GM12878 (cell line): ENCODE results near the gene EED. TPM values are rescaled to one million over a fixed set of nuclear protein-coding genes. Genes with fewer than 3 reads are reported as not detected.
A peak's percentile ranks its signal among the peaks of the same experiment; 100 is the strongest.

Source experiments
- ATAC-seq: fragments of 200-7000 bp; cut with Tn5 transposase; 3 replicates; pipeline ENCODE4 v1.9.1; 2020; ENCODE audit warnings: mild to moderate bottlenecking, moderate library complexity
- BruUV-seq: library from RNA; stranded (reverse); fragments of 400-500 nt; replicated peaks from 2 replicates; lab custom pipeline; 2021; lab: Mats Ljungman, UMichigan
- CTCF ChIA-PET: fragments of 300-600 bp; sonication (Branson Sonifier 250); formaldehyde crosslinking; extraction: SDS; loops from one replicate; lab custom pipeline; 2021; ENCODE audit warnings: inconsistent platforms; lab: Yijun Ruan, JAX
- POLR2A ChIA-PET: fragments of 350-600 bp; formaldehyde crosslinking; extraction: SDS; loops from one replicate; lab custom pipeline; 2021; ENCODE audit warnings: inconsistent platforms; lab: Charles Lee
- RAD21 ChIA-PET: fragments of 300-600 bp; sonication (Branson Sonifier 250); formaldehyde crosslinking; loops from one replicate; lab custom pipeline; 2023; ENCODE audit warnings: antibody characterized with exemption; ENCODE audit not compliant: unreplicated experiment; lab: Charles Lee
- SMC1A ChIA-PET: fragments of 300-600 bp; sonication (Branson Sonifier 250); formaldehyde crosslinking; loops from one replicate; lab custom pipeline; 2023; ENCODE audit not compliant: unreplicated experiment, uncharacterized antibody; lab: Charles Lee
- DNase-seq: peaks from one replicate; pipeline ENCODE4 v3.0.0-alpha.2; 2011; ENCODE audit warnings: low read depth, low spot score
- FAIRE-seq: peaks from 3 replicates; lab custom pipeline; 2011; peaks lifted over from hg19 to GRCh38; lab: Jason Lieb, UNC
- H2AFZ ChIP-seq: 2 replicates; pipeline ENCODE4 v1.6.0; 2011; ENCODE audit warnings: low read depth, low read length, control low read depth; ENCODE audit not compliant: control insufficient read depth
- H3K27ac ChIP-seq: 2 replicates; pipeline ENCODE4 v1.5.1; 2011; ENCODE audit warnings: control low read depth; ENCODE audit not compliant: control insufficient read depth, insufficient read depth
- H3K27me3 ChIP-seq, 2 experiments: replicated peaks in 1 of 2; 2 replicates each; pipeline versions ENCODE4 v1.6.0 to v1.6.1; 2011; ENCODE audit warnings: low read length in 1 of 2; ENCODE audit not compliant: control insufficient read depth in 2 of 2, insufficient read depth in 2 of 2
- H3K36me3 ChIP-seq, 2 experiments: 2 replicates each; pipeline ENCODE4 v1.5.1; 2011; ENCODE audit warnings: low read length in 1 of 2; ENCODE audit not compliant: control insufficient read depth in 2 of 2, insufficient read depth in 2 of 2
- H3K4me1 ChIP-seq: 2 replicates; pipeline ENCODE4 v1.6.1; 2011; ENCODE audit warnings: mild to moderate bottlenecking, low read length, moderate library complexity, mixed read lengths; ENCODE audit not compliant: control insufficient read depth, insufficient read depth
- H3K4me2 ChIP-seq: 2 replicates; pipeline ENCODE4 v1.6.0; 2011; ENCODE audit warnings: control low read depth; ENCODE audit not compliant: control insufficient read depth, insufficient read depth
- H3K4me3 ChIP-seq: fragments of 200-600 bp; sonication (generic); 2 replicates; pipeline ENCODE4 v1.5.1; 2016
- H3K79me2 ChIP-seq: 2 replicates; pipeline ENCODE4 v1.6.0; 2011; ENCODE audit warnings: low read length; ENCODE audit not compliant: control insufficient read depth, insufficient read depth
- H3K9ac ChIP-seq: 2 replicates; pipeline ENCODE4 v1.8.0; 2011; ENCODE audit warnings: low read length, control low read depth, mixed read lengths; ENCODE audit not compliant: control insufficient read depth, insufficient read depth
- H3K9me3 ChIP-seq: replicated peaks from 3 replicates; pipeline ENCODE4 v1.5.1; 2011; ENCODE audit warnings: mild to moderate bottlenecking, low read length; ENCODE audit not compliant: control insufficient read depth, insufficient read depth
- H4K20me1 ChIP-seq: 2 replicates; pipeline ENCODE4 v1.6.0; 2011; ENCODE audit not compliant: control insufficient read depth, insufficient read depth
- ATF3 ChIP-seq: IDR thresholded peaks from 2 replicates; pipeline ENCODE4 v1.6.1; 2011; ENCODE audit warnings: low read depth, mild to moderate bottlenecking, low read length, moderate library complexity, borderline replicate concordance; ENCODE audit errors: extremely low read depth
- BRCA1 ChIP-seq: IDR thresholded peaks from 2 replicates; pipeline ENCODE4 v1.6.1; 2011; ENCODE audit warnings: low read depth, low read length, improper control_type of control experiment
- CHD1 ChIP-seq: IDR thresholded peaks from 2 replicates; pipeline ENCODE4 v1.6.1; 2012; ENCODE audit warnings: low read depth, low read length, improper control_type of control experiment
- EED ChIP-seq: sonication (generic); IDR thresholded peaks from 2 replicates; pipeline ENCODE4 v1.6.1; 2016; ENCODE audit warnings: antibody characterized with exemption, low read depth
- EP300 ChIP-seq, 2 experiments: fragments of 150-350 bp in 1 of 2; IDR thresholded peaks; 2 replicates each; pipeline ENCODE4 v1.6.1; 2011 to 2012; ENCODE audit warnings: low read depth in 2 of 2, low read length in 2 of 2, borderline replicate concordance in 1 of 2, improper control_type of control experiment in 1 of 2, inconsistent platforms in 1 of 2; ENCODE audit not compliant: control insufficient read depth in 1 of 2
- ESRRA ChIP-seq: IDR thresholded peaks from 2 replicates; pipeline ENCODE4 v1.6.1; 2012; ENCODE audit warnings: mild to moderate bottlenecking, low read length, improper control_type of control experiment
- LARP7 ChIP-seq: fragments of 450-650 bp; IDR thresholded peaks from 2 replicates; pipeline ENCODE4 v1.6.1; 2017; ENCODE audit warnings: mild to moderate bottlenecking
- MTA3 ChIP-seq: IDR thresholded peaks from 2 replicates; pipeline ENCODE4 v1.6.1; 2012; ENCODE audit warnings: low read length, inconsistent platforms, borderline replicate concordance
- MXI1 ChIP-seq: fragments of 150-350 bp; IDR thresholded peaks from 2 replicates; pipeline ENCODE4 v1.6.1; 2011; ENCODE audit warnings: low read depth, mild to moderate bottlenecking, inconsistent platforms, low read length, improper control_type of control experiment
- NKRF ChIP-seq: fragments of 450-650 bp; conservative IDR thresholded peaks from 2 replicates; pipeline ENCODE4 v1.6.1; 2017; ENCODE audit warnings: mild to moderate bottlenecking, moderate library complexity
- NRF1 ChIP-seq: conservative IDR thresholded peaks from 2 replicates; pipeline ENCODE4 v1.6.1; 2011; ENCODE audit warnings: mild to moderate bottlenecking, low read depth, low read length, improper control_type of control experiment
- POLR2AphosphoS2 ChIP-seq: IDR thresholded peaks from 2 replicates; pipeline ENCODE4 v1.6.1; 2011; ENCODE audit warnings: low read depth, mild to moderate bottlenecking, low read length, improper control_type of control experiment, moderate library complexity
- RBBP5 ChIP-seq: fragments of 200-600 bp; sonication (generic); conservative IDR thresholded peaks from 2 replicates; pipeline ENCODE4 v1.6.1; 2016
- RFX5 ChIP-seq: IDR thresholded peaks from 2 replicates; pipeline ENCODE4 v1.6.1; 2011; ENCODE audit warnings: low read depth, low read length, improper control_type of control experiment
- SMARCA5 ChIP-seq: fragments of 450-650 bp; IDR thresholded peaks from 2 replicates; pipeline ENCODE4 v1.6.1; 2017; ENCODE audit warnings: mild to moderate bottlenecking
- TCF12 ChIP-seq: IDR thresholded peaks from 2 replicates; pipeline ENCODE4 v1.6.1; 2011; ENCODE audit warnings: low read depth, mild to moderate bottlenecking, low read length
- WGBS: methylation state at CpG from one replicate; pipeline ENCODE4 v1.1.6; 2016; ENCODE audit warnings: low lambda C conversion rate; ENCODE audit not compliant: insufficient replicate concordance, insufficient coverage; ENCODE audit errors: missing lambda C conversion rate; 5-methylcytosine and 5-hydroxymethylcytosine counted together
- in situ Hi-C: fragments of 300-500 bp; cut with MboI; formaldehyde crosslinking; loops from 9 replicates; pipeline ENCODE4 v1.14.3; 2018; ENCODE audit warnings: mixed read lengths
- intact Hi-C: fragments of 100-400 bp; cut with micrococcal nuclease; formaldehyde crosslinking; loops from one replicate; pipeline ENCODE4 v1.14.2; 2022; ENCODE audit not compliant: unreplicated experiment
- polyA plus RNA-seq, 11 experiments: library from polyadenylated mRNA; depleted of rRNA in 4 of 11; unstranded in 6 of 11; stranded (reverse) in 5 of 11; fragments of >200 nt; fragmentation: Nextera tagmentation in 4 of 11; fragmentation: Illumina TruSeq in 1 of 11; extraction: Ambion mirVana in 4 of 11; extraction: Trizol in 1 of 11; gene quantifications; 1 replicate in 1 of 11; 2 replicates in 10 of 11; pipeline versions ENCODE4 v1.2.1 to v1.2.3, GENCODE V29; 2011 to 2016; ENCODE audit warnings: inconsistent platforms in 2 of 11, missing spikeins in 2 of 11, low read depth in 1 of 11
- total RNA-seq, 4 experiments: library from RNA; depleted of rRNA in 3 of 4; stranded (reverse); fragments of >200 nt in 3 of 4; fragmentation: Illumina TruSeq in 1 of 4; extraction: Trizol in 1 of 4; gene quantifications; 2 replicates each; pipeline versions ENCODE4 v1.2.1 to v1.2.3, GENCODE V29; 2013 to 2021

The EED gene
- total and polyA plus RNA-seq, 10 of the 15 experiments (the other 5 are each of a cell fraction or from before 2014, with no cell fraction given), result 41.5 to 140 (median 72.2) TPM

- SMC1A ChIA-PET, result interaction anchor here (0.9 to 7.9 kb wide), 8 partner anchors 11 to 210 kb away, joined by 3 to 126 read pairs (median 3); no protein-coding TSS in a partner anchor
- Histone ChIP-seq H4K20me1 (no peaks in the 10 kb centered on the region), H3K4me1 (peaks cover 15% of the 10 kb centered on the region), H3K9ac (no peak overlapping the region), H3K36me3 (no peaks in the 10 kb centered on the region), H3K4me3 (no peak overlapping the region), H3K27me3 (no peaks in the 10 kb centered on the region), H2AFZ (no peak overlapping the region), H3K79me2 (no peaks in the 10 kb centered on the region), H3K4me2 (no peak overlapping the region), H3K9me3 (no peaks in the 10 kb centered on the region), H3K27ac (no peak overlapping the region)
- POLR2A ChIA-PET, result no interaction called here
- ATAC-seq (no peak), DNase-seq (no peak), FAIRE-seq (no peak)
- CTCF ChIA-PET, result interaction anchor here (1.3 to 2.1 kb wide), 3 partner anchors 20 to 157 kb away, joined by 3 to 9 read pairs (median 4); no protein-coding TSS in a partner anchor
- intact Hi-C loops (no loop called here), in situ Hi-C loops (no loop called here)
- TF ChIP-seq TCF12 (no peak), NRF1 (no peak), POLR2AphosphoS2 (no peak), BRCA1 (no peak), EED (no peak)
- BruUV-seq, result no TSS peak
- RAD21 ChIA-PET, result interaction anchor here (0.5 to 8.2 kb wide), 3 partner anchors 131 to 1942 kb away, joined by 4 to 64 read pairs (median 5); partner anchors contain the start of gene PICALM
- 100% methylated on average over 1 of the region's 1 CpG for WGBS
These were observed 45.2 kb upstream of the EED start for GRCh38 chr11:86199354-86199753.

- intact Hi-C loops (no loop called here), in situ Hi-C loops (no loop called here)
- BruUV-seq, result no TSS peak
- CTCF ChIA-PET, result interaction anchor here (0.7 to 3.7 kb wide), 15 partner anchors 9 to 347 kb away, joined by 3 to 29 read pairs (median 4); partner anchors contain the start of gene CCDC83
- H3K79me2 ChIP-seq, result no peaks in the 10 kb centered on the region
- ATAC-seq (peak; percentile 11), DNase-seq (no peak), FAIRE-seq (no peak)
- H3K9me3 ChIP-seq, result no peaks in the 10 kb centered on the region
- H3K27me3 ChIP-seq, result no peaks in the 10 kb centered on the region
- no peak overlapping the region; the same call in 1 of the 2 replicates for H3K9ac ChIP-seq
- peaks cover 15% of the 10 kb centered on the region for H3K4me1 ChIP-seq
- H2AFZ ChIP-seq, result peak overlapping the region; percentile 24; the same call in 1 of the 2 replicates
- H3K4me3 ChIP-seq, result no peak overlapping the region
- RAD21 ChIA-PET, result interaction anchor here (0.7 to 8.2 kb wide), 13 partner anchors 8 to 159 kb away, joined by 3 to 64 read pairs (median 5); partner anchors contain the start of gene PICALM
- SMC1A ChIA-PET, result interaction anchor here (0.6 to 3.8 kb wide), 22 partner anchors 8 to 346 kb away, joined by 3 to 22 read pairs (median 4); partner anchors contain the start of genes CCDC83, HIKESHI and PICALM
- H3K36me3 ChIP-seq, result no peaks in the 10 kb centered on the region
- H4K20me1 ChIP-seq, result no peaks in the 10 kb centered on the region
- H3K27ac ChIP-seq, result peak overlapping the region; percentile 82; the same call in 1 of the 2 replicates
- POLR2A ChIA-PET, result interaction anchor here (0.7 to 2.2 kb wide), 8 partner anchors 8 to 240 kb away, joined by 3 to 10 read pairs (median 3); no protein-coding TSS in a partner anchor
- H3K4me2 ChIP-seq, result peak overlapping the region; percentile 80
- TF ChIP-seq RFX5 (no peak), MXI1 (no peak), CHD1 (no peak), SMARCA5 (no peak), ESRRA (no peak), NKRF (no peak), RBBP5 (no peak), EED (no peak), EP300 (IDR thresholded peaks at IDR 0.05; ENCODE audit: borderline replicate concordance in 1 of 2, control insufficient read depth in 1 of 2, low read depth in 2 of 2, low read length in 2 of 2) (no peak), MTA3 (no peak), LARP7 (no peak), ATF3 (no peak)
These were observed 43.1 kb upstream of the EED start for GRCh38 chr11:86201371-86201884.
